ENCODE data around the gene FAM24B.

The FAM24B gene

GRCh38 chr10:122814493-122814892, 64.9 kb downstream of the FAM24B start:
- TF ChIP-seq CTCF (conservative IDR thresholded peaks at IDR 0.05): no peak
- H3K27ac ChIP-seq: no peak overlapping the region

GRCh38 chr10:122812751-122813150, 66.6 kb downstream of the FAM24B start:
- no peak for TF ChIP-seq CTCF (conservative IDR thresholded peaks at IDR 0.05)

GRCh38 chr10:122802282-122802681, 77.1 kb downstream of the FAM24B start:
- no peak for TF ChIP-seq CTCF (conservative IDR thresholded peaks at IDR 0.05)
- H3K27ac ChIP-seq: no peak overlapping the region

More at GRCh38 chr10:122812751-122813150, 66.6 kb downstream of the FAM24B start:
- no peak overlapping the region for H3K27ac ChIP-seq

Measured in VCaP (cell line).